GM12873 (cell line): ENCODE measurements around the gene ATOH8.

Experiments used
- TF ChIP-seq, protein P1 (sequence below): IDR thresholded peaks from 2 replicates; pipeline ENCODE4 v1.5.1; 2012; ENCODE audit warnings: low read depth, mild to moderate bottlenecking, moderate library complexity, low read length, control low read depth; ENCODE audit not compliant: insufficient read depth; ENCODE audit errors: missing control alignments

Gene ATOH8

DNA sequence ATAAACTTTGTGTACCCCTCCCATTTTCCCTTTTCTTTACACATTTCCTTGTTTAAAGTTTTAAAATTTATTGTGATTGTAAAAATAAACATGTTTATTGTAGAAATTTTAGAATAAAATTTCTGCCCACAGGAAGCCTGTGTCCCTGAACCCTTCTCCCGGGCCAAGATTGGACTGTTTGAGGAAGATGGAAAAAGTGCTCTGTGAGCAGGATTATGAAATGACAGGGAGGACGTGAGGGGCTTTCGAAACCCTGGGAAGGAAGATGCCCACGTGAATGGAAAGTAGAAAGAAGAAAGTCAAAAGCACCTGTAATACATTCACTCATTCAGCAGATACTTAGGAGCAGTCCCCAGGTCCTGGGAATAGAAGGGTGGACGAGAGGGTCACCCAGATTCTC, 25.4 kb upstream of the ATOH8 start:
- TF ChIP-seq, protein P1, sequence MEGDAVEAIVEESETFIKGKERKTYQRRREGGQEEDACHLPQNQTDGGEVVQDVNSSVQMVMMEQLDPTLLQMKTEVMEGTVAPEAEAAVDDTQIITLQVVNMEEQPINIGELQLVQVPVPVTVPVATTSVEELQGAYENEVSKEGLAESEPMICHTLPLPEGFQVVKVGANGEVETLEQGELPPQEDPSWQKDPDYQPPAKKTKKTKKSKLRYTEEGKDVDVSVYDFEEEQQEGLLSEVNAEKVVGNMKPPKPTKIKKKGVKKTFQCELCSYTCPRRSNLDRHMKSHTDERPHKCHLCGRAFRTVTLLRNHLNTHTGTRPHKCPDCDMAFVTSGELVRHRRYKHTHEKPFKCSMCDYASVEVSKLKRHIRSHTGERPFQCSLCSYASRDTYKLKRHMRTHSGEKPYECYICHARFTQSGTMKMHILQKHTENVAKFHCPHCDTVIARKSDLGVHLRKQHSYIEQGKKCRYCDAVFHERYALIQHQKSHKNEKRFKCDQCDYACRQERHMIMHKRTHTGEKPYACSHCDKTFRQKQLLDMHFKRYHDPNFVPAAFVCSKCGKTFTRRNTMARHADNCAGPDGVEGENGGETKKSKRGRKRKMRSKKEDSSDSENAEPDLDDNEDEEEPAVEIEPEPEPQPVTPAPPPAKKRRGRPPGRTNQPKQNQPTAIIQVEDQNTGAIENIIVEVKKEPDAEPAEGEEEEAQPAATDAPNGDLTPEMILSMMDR = no peak

DNA sequence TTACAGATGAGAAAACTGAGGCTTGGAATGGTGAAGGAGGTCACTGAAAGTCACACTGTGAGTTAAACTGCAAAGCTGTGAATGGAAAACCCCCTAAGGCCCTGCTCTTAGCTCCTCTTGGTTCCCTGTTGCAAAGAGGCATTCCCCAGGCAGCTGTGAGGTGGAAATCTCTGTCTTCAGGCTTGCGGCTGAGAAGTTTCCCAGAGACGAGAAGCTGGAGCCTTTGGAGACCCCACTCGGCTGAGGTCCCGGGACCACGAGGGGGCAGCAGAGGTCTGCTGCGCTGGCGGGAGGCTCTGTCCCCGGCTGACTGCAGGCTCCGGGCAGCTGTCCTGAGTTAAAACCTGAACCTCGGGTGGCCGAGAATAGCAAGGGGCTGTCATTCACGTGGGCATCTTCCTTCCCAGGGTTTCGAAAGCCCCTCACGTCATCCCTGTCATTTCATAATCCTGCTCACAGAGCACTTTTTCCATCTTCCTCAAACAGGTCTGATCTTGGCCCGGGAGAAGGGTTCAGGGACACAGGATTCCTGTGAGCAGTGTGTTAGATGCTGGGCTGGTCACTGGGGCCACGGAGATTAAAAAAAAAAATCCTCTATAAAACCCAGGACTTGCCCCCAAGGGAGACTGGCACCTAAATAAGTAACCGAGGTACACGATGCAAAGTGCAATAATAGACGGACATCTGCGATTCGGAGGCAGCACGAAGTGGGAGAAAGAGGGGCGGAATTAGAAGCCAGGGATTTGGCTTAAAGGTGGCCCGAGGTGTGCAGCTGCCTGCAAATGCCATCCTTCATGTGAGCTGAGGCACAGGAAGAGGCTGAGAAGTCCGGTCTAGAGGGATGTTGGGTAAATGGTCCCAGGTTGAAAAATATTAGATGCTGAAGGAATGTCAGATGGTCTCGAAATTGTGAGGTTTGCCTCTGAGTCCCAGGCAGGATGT, 24.6 kb upstream of the ATOH8 start:
- TF ChIP-seq, protein P1 = peak; percentile 99

DNA sequence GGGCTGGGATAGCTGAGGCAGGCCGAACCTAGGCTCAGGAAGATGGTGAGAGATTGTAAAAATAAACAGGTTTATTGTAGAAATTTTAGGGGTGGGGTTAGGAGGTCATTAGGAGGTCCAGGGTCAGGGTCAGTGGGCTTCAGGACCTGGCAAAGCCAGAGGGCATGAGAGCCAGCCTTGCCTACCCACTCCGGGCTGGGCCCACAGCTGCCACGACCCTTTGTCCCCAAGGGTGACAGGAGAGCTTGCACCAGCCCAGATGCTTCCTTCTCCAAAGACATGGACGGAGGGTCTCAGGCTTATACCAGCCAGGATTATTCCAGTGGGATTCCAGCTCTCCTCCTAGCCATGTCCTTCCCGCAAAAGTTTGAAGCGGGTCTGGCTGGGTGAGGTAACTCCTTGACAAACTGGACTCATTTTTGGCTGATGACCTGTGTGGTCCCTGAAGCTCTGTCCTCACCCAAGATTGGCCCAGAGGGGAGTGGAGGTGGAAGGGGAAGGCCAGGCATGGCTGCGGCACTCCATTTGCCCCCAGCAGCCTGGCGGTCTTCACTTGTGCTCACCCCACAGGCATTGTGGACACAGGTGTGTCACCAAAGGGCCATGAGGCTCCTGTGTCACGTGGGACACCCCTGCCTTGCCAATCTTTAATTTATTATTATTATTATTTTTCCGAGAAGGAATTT, 23.8 kb upstream of the ATOH8 start:
- TF ChIP-seq, protein P1 = no peak

DNA sequence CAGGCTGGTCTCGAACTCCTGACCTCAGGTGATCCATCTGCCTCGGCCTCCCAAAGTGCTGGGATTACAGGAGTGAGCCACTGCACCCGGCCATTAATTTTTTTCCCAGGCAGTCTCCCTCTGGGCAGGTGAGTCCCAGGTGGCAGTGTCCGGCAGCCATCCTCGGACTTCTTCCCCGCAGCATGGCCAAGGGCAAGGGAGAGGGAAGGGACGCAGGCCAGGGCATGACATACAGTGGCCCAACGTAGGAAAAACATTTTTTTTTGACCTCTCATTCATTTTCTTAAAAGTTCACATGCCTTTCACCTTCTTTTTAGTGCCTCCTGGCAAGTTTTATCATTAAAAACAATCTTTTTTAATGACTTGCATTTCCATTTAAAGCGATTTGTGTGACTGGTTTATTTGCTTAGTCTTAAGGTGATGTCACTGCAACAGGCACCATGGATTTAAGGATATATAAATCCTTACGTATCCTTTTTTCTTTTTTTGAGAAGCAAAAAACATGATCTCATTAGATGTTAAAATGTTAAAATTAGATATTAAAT, 23.0 kb upstream of the ATOH8 start:
- TF ChIP-seq, protein P1 = no peak

DNA sequence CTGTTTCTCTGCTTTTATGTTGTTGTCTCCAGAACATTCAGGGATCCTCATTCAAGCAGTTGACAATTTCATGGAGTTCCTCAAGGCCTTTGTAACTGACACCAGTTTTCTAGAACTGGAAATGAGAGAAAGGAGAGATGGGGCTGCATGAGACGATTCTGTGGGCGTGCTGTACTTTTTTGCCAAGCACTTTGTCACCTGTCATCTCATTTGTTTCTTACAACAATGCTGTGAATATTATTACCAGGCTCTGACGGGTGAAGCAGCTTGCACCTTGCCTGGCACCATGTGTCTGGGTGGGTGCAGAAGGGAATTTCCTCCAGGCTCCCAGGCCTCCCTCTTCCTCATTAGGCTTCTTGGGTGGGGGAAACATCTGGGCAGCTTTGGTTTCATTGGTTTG, 22.2 kb upstream of the ATOH8 start:
- TF ChIP-seq, protein P1 = no peak

DNA sequence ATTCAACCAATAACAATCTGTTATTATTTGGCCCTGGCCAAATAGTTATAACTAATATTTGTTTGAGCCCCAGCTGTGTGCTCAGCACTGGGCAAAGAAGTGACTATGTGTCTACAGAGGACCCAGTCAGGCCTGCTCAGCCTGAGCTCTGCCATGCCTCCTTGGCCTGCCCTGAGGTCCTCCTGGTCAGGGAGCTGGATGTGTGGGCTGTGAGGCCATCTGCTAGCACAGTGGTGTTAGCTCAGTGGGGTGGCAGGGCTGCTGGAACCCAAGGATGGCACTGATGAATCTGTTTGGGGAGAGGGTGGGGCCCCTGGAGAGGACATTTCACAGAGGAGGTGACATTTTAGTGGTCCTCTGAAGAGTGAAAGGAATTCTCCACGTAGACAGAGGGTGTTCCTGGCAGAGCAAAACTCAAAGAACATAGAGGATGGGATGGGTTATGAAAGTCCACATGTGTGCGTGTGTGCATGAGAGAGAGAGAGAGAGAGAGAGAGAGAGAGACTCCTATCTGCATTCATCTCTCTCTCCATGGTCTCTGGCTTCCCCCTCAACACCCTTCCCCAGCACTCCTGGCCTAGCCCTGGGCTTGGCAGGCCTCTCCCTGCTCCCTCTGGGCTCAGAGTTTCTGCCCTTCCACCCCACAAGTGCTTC, 21.2 kb upstream of the ATOH8 start:
- TF ChIP-seq, protein P1 = no peak
